ENCODE results near the gene TNFRSF19. TPM values are rescaled to one million over a fixed set of nuclear protein-coding genes. Genes with fewer than 3 reads are reported as not detected.
"Not testable (repeated sequence)": the region's sequence is repeated elsewhere in the genome, so short reads cannot be mapped to it uniquely, and the experiment has no call there.

TNFRSF19 gene, protein sequence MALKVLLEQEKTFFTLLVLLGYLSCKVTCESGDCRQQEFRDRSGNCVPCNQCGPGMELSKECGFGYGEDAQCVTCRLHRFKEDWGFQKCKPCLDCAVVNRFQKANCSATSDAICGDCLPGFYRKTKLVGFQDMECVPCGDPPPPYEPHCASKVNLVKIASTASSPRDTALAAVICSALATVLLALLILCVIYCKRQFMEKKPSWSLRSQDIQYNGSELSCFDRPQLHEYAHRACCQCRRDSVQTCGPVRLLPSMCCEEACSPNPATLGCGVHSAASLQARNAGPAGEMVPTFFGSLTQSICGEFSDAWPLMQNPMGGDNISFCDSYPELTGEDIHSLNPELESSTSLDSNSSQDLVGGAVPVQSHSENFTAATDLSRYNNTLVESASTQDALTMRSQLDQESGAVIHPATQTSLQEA
- 34.1 and 37.3 TPM in 2 replicates for total RNA-seq (2014; rRNA removed)
- polyA plus RNA-seq (2012), result 8.6 TPM

DNA sequence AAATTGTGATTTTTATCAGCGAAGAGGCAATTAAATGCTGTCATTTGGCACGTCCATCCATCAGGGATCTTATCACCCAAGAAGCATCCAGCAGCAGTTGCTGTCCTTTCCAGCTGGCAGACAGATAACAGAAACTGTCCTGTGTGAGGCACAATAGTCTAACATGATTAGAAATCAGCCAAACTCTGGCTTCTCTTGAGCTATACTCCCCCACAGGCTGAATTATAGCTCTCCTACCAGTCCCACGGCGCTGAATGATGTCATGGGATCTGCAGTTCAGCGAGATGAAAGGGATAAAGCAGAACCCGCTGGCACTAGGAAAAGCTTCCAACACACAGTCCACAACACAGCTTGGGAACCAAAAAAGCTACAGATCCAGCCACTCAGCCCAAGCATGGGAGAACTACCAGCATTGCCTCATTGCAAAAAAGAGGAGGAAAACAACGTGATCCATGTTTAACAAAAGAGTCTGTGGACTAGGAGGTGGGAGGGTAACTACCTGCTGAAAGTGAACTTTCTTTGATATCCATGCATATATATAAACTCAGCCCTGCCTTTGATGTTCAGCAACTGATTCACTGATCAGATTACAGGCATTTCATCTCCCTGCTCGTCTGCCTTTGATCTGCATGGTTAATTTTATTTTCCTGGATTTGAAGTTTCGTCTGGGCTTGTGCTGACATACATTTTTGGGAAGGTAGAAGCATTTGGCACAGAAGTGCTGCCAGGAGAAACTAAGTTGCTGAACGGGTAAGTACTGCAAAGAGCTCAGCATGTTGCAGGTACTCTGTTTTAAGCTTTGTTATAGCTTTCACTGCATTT, at the start of gene TNFRSF19:
Gene TNFRSF19, plus strand, starts transcription at position 314 of the 822 bp plus-strand sequence. CDS start 19,772 bp downstream, outside the sequence.
- peak; percentile 71 for DNase-seq (ENCODE audit: low read depth)

DNA sequence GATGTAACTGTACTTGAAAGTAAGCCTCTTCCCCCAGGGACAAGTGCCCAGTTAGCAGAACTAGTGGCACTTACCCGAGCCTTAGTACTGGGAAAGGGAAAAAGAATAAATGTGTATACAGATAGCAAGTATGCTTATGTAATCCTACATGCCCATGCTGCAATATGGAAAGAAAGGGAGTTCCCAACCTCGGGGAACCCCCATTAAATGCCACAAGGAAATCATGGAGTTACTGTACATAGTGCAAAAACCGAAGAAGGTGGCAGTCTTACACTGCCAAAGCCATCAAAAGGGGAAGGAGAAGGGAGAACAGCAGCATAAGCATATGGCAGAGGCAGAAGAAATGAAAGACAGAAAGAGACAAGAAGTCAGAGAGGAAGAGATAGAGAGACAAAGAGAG, 40.3 kb upstream of the TNFRSF19 start:
- not testable (repeated sequence) for DNase-seq (ENCODE audit: low read depth)

DNA sequence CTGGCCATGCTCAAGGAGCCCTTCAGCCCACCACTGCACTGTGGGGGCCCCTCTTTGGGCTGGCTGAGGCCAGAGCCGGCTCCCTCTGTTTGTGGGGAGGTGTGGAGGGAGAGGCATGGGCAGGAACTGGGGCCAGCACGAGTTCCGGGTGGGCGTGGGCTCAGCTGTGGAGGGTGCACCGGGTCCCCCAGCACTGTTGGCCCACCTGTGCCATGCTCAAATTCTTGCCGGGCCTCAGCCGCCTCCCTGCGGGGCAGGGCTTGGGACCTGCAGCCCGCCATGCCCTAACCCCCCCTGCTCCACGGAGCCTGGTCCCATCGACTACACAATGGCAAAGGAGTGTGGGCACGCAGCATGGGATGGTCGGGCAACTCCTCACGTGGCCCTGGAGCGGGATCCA, 38.8 kb upstream of the TNFRSF19 start:
- no peak for DNase-seq (ENCODE audit: low read depth)

DNA sequence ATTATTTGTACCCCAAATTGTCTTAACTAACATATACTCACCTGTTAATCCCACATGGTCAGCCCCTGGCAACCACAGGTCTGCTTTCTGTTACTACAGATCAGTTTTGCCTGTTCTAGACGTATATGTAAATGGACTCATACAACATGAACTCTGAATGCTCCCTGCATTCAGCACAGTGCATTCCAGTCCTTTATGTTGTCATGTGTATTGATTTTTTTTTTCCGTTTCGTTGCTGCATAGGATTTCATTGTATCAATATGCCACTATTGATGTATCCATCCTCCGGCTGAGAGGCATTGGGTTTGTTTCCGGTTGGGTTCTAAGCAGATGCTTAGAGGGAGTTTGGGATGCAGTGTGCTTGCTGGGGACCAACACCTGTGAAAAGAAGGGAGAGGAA, 36.1 kb upstream of the TNFRSF19 start:
- no peak for DNase-seq (ENCODE audit: low read depth)

GRCh38 chr13:23541221-23541824, 28.9 kb upstream of the TNFRSF19 start:
- no peak for DNase-seq (ENCODE audit: low read depth)

DNA sequence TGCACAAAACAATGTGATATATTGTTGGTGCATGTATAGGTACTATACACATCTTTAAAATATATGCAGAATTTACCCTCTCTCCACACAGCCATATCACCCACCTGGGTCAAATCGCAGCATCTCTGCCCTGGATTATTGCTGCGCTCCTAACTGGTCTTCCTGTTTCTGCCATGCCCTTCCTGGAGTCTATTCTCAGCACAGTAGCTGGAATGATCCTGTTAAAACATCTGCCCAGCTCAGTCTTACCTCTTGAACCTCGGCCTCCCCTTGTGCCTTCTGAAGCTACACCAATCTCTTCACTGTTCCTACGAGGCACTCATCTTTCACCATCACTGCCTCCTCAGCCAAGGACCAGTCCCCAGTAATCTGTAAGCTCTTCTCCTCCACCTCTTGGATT, 25.5 kb upstream of the TNFRSF19 start:
- no peak for DNase-seq (ENCODE audit: low read depth)

DNA sequence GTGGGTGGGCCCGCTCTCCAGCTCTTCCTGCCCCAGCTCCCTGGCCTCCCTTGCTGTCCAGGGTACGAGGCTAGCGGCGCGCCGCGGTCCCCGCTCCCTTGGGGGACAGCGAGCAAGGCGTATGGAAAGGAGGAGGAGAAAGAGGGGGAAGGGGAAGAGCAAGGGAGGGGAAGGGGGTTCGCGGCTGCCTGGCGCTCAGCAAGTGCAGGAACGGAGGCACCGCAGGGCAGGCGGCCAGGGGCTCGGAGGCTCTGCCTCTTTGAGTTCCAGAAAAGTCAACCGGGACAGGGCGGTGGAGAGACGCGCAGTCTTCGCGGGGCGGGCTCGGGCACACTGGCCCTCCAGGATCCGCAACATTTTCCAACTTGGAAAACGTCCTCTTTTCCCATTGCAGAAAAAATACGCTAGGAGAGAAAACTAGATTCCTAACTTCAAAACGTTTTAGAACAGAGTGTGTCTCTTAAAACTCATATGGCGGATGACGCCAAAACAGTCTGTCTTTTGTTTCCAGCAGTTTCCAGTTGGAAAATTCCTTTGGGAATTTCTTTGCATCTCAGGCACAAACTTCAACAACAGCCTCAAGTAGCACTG, 23.1 kb upstream of the TNFRSF19 start:
- DNase-seq (ENCODE audit: low read depth), result peak; percentile 59

- DNase-seq (ENCODE audit: low read depth), result no peak
These were observed 20.5 kb upstream of the TNFRSF19 start for GRCh38 chr13:23549724-23550123.

DNA sequence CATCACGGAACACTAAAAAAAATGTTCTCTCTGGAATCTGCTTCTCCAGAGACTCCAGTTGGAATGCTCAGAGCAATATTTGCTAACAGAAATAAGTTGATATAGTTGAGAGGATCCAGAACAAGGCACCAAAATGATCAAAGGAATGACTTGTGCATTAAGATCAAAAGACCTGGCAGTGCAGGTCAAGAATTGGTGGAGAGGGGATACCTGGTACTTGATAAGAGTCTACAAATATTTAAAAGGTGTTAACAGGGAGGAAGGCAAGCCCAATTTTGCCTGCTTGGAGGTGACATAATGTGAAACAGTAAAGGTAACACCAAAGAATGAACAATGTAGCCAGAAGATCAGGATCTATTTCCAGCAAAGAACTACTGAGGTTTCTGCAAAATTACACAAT, 20.0 kb upstream of the TNFRSF19 start:
- no peak for DNase-seq (ENCODE audit: low read depth)

DNA sequence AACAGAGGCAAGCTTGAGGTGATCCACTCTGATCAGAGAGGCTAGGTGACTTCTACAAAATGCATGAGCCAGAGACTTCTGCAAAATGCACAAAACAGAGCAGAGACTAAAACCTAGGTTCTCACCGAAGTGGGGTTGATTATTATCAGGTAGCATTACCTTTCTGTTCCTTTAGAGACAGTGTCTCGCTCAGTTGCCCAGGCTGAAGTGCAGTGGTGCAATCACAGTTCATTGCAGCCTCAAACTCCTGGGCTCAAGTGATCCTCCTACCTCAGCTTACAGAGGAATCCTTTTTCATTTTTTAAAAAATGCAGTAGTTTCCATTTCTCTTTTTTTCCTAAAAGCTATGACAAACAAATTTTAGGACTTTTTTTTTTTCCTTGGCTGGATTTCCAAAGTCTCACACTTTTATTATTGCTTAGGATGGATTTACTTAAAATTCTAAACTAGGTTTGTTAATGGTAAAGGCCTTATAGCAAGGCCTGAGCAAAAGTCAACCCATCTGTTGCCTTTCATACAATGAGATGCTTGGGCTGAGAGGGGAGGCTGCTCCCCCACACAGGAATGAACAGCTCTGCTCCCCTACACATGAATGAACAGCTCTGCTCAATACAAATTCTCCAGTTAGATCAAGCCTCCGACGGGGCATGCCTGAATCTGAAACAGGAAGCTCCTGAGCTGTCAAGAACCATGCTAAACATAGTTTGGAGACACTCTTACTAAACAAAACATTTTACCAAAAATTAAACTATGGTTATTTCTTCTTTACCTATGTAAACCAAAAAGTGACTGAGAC, 18.8 kb upstream of the TNFRSF19 start:
- DNase-seq (ENCODE audit: low read depth), result no peak

GRCh38 chr13:23552171-23552570, 18.0 kb upstream of the TNFRSF19 start:
- DNase-seq (ENCODE audit: low read depth), result no peak

DNA sequence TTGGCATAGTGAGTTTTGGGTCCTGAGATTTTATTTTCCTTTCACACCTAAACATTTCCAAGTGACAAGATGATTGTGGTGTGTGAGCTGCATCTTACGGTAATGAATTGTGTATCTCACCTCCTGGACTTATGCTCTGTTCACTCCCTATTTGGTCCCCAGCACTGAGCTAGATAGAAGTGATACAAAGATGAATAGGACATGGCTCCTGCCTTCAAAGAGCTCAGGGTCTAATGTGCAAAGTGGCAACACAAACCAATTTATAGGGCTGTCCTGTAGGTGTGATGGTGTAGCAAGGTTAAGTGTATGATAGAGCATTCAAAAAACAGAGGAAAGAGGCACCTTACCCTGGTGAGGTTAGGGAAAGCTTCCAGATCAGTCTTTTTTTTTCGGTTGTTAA, 17.6 kb upstream of the TNFRSF19 start:
- no peak for DNase-seq (ENCODE audit: low read depth)

DNA sequence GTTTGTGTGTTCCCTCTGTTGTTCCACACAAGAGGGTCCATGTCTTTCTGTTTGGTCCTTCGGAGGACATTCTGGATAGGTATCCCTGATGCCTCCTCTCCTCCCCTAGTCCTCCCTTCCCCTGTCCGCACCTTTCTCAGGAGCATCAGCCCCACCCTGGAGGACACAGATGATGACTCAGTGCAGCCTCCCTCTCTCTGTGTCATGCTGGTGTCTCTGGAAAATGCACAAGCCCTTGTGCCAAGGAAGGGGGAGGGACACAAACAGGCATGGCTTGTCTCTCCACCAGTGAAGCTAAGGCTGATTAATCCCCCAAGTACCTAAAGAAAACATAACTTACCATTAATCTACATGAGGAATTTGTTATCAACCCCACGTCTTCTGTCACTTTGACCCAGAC, 16.2 kb upstream of the TNFRSF19 start:
- no peak for DNase-seq (ENCODE audit: low read depth)

GRCh38 chr13:23557043-23557442, 13.2 kb upstream of the TNFRSF19 start:
- DNase-seq (ENCODE audit: low read depth), result no peak

GRCh38 chr13:23557733-23558132, 12.5 kb upstream of the TNFRSF19 start:
- DNase-seq (ENCODE audit: low read depth), result no peak

DNA sequence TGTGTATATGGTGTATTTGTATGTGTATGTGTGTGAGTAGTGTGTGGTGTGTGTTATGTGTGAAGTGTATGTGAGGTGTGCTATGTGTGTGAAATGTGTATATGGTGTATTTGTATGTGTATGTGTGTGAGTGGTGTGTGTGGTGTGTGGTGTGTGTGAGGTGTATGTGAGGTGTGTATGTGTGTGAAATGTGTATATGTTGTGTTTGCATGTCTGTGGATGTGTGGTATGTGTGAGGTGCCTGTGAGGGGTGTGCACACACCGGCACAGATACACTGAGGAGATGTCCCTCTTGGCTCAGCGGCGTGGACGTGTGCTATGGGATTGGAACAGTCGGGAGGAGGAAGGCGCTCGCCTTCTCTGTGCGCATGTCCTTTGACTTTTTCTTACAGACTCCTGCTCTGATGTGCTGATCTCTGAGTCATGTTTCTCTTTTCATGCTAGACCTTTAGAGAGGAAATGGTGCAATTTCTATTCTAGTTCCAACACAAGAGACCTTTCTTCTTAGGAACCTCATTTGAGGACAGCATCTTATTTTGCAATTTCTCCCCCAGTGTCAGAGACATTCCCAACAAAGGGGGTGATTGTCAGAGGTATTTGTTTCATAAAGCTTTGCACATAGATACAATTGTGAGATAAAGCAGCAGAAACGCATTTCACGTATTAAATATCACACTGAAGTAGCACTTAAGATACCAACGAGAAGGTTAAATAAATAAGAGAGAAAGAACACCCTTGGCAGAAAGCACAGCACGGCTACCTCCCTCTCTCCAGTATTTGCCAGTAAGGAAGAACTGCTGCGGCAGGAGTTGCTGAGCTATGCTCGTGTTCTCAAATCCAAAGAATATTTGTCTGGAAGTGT, 11.3 kb upstream of the TNFRSF19 start:
- DNase-seq (ENCODE audit: low read depth), result peak; percentile 90

GRCh38 chr13:23560571-23561089, 9.6 kb upstream of the TNFRSF19 start:
- no peak for DNase-seq (ENCODE audit: low read depth)

DNA sequence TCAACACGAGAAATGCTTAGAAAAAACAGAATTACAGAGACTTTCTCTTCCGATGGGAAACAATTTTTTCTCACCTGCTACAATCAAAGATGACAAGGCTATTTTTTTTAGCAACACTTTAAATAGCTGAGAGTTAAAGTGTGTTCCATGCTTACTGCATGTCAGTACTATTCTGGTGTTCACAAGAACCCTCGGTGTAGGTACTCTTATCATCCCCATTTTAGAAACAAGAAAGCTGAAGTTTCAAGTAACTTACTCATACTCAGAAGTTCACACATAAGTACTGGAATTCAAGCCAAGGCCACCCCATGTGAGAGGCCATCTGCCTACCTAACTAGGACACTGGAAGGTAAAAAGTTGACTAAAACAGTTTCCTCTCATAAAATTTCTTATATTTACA, 9.0 kb upstream of the TNFRSF19 start:
- no peak for DNase-seq (ENCODE audit: low read depth)

DNA sequence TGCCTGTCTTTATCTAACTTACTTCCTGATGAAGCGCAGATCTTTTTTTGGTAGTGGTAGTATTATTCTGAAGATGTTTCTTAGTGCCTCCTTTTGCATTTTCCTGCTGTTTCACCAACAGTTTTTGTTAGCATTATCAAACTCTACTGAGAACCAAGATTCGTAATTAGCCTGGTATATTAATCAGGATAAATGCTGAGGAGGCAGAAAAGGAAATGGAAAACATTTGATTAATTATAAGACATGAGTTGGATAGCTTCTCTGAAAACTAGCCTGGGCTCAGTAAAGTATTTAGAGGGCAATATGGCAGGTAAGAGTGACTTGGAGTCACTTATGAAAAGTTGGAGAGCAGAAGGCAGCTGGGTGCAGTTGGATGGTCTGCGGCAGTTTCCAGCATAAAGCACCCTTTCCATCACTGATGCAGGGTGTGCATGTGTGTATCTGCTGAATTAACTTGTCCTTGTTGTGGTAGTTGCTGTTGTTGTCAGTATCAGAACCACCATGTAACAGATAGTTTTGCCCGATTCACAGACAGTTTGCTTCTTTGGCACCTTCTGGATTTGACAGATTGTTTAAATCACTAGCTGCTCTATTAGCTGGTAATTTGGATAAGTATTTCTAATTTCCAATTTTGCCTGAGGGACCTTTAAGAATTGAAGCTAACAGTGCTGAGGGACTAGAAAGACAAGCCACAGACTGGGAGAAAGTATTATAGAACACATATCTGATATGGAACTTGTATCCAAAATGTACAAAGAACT, 6.9 kb upstream of the TNFRSF19 start:
- DNase-seq (ENCODE audit: low read depth), result no peak
